Fibroblast of lung (primary cell): ENCODE data around the gene CD101. TPM values are rescaled to one million over a fixed set of nuclear protein-coding genes. Genes with fewer than 3 reads are reported as not detected.
A peak's percentile ranks its signal among the peaks of the same experiment; 100 is the strongest.

ENCODE experiments used
- DNase-seq, 2 donors: peaks; one replicate each; pipeline versions ENCODE4 v3.0.0 to v3.0.0-alpha.2; 2010; ENCODE audit warnings: low read depth in 2 of 2
- H2AFZ ChIP-seq: 2 replicates; pipeline ENCODE4 v1.5.1; 2012; ENCODE audit warnings: low read length, control low read depth, inconsistent platforms
- H3K27ac ChIP-seq: 2 replicates; pipeline ENCODE4 v1.5.1; 2011; ENCODE audit warnings: low read length, control low read depth; ENCODE audit not compliant: insufficient read depth
- H3K27me3 ChIP-seq: 2 replicates; pipeline ENCODE4 v1.5.1; 2011; ENCODE audit warnings: mild to moderate bottlenecking, low read length; ENCODE audit not compliant: control insufficient read depth, insufficient read depth
- H3K36me3 ChIP-seq: 2 replicates; pipeline ENCODE4 v1.5.1; 2011; ENCODE audit warnings: low read length; ENCODE audit not compliant: control insufficient read depth, insufficient read depth
- H3K4me1 ChIP-seq: 2 replicates; pipeline ENCODE4 v1.5.1; 2011; ENCODE audit warnings: low read length; ENCODE audit not compliant: control insufficient read depth, insufficient read depth; ENCODE audit errors: extremely low read depth
- H3K4me2 ChIP-seq: 2 replicates; pipeline ENCODE4 v1.5.1; 2011; ENCODE audit warnings: low read length, control low read depth; ENCODE audit not compliant: insufficient read depth; ENCODE audit errors: extremely low read depth
- H3K4me3 ChIP-seq, 4 experiments: fragments of 200-600 bp in 1 of 4; sonication (generic) in 1 of 4; replicated peaks in 1 of 4; 2 replicates each; pipeline ENCODE4 v1.5.1; 2011 to 2016; ENCODE audit warnings: low read length in 4 of 4, low read depth in 3 of 4, mild to moderate bottlenecking in 3 of 4, control low read depth in 2 of 4, inconsistent platforms in 1 of 4, mixed read lengths in 1 of 4; ENCODE audit not compliant: insufficient read depth in 1 of 4; ENCODE audit errors: control extremely low read depth in 1 of 4
- H3K79me2 ChIP-seq: 2 replicates; pipeline ENCODE4 v1.5.1; 2012; ENCODE audit warnings: mild to moderate bottlenecking, low read length, inconsistent platforms; ENCODE audit not compliant: control insufficient read depth, insufficient read depth
- H3K9ac ChIP-seq: 2 replicates; pipeline ENCODE4 v1.5.1; 2011; ENCODE audit warnings: mild to moderate bottlenecking, low read length, control low read depth; ENCODE audit not compliant: insufficient read depth
- H3K9me3 ChIP-seq: 2 replicates; pipeline ENCODE4 v1.5.1; 2012; ENCODE audit warnings: low read depth, low read length; ENCODE audit not compliant: control insufficient read depth, insufficient read depth
- H4K20me1 ChIP-seq: 2 replicates; pipeline ENCODE4 v1.5.1; 2011; ENCODE audit warnings: low read length; ENCODE audit not compliant: control insufficient read depth, insufficient read depth; ENCODE audit errors: extremely low read depth
- CTCF ChIP-seq, 2 donors: IDR thresholded peaks in 1 of 2; conservative IDR thresholded peaks in 1 of 2; 1 replicate in 1 of 2; 2 replicates in 1 of 2; pipeline ENCODE4 v1.5.1; 2011 to 2012; ENCODE audit warnings: low read length in 2 of 2, control low read depth in 1 of 2, inconsistent platforms in 1 of 2, low read depth in 1 of 2, mild to moderate bottlenecking in 1 of 2
- EZH2 ChIP-seq: IDR thresholded peaks from 2 replicates; pipeline ENCODE4 v1.5.1; 2012; ENCODE audit warnings: low read length, control low read depth, mild to moderate bottlenecking; ENCODE audit errors: missing control alignments
- polyA plus RNA-seq, 2 donors: library from polyadenylated mRNA; depleted of rRNA in 1 of 2; stranded (reverse) in 1 of 2; unstranded in 1 of 2; fragments of >200 nt; gene quantifications; 2 replicates each; pipeline ENCODE4 v1.2.1, GENCODE V29; 2011 to 2012; ENCODE audit warnings: missing spikeins in 1 of 2
- total RNA-seq: library from RNA; depleted of rRNA; stranded (reverse); fragments of >200 nt; gene quantifications from 2 replicates; pipeline ENCODE4 v1.2.1, GENCODE V29; 2014

Gene CD101
- total and polyA plus RNA-seq, 2 donors (not counting 1 experiment from before 2014, with no cell fraction given) = not detected

- Histone ChIP-seq H4K20me1 (no peaks in the 10 kb centered on the region), H3K36me3 (no peaks in the 10 kb centered on the region), H3K4me3 (no peak overlapping the region), H3K4me2 (no peak overlapping the region), H3K27ac (no peak overlapping the region), H3K79me2 (no peaks in the 10 kb centered on the region), H3K9me3 (no peaks in the 10 kb centered on the region), H3K27me3 (no peaks in the 10 kb centered on the region), H3K9ac (no peak overlapping the region), H3K4me1 (peaks cover 2% of the 10 kb centered on the region), H2AFZ (no peak overlapping the region)
- DNase-seq = no peak
- no peak for TF ChIP-seq EZH2
These were observed 14.4 kb upstream of the CD101 start for GRCh38 chr1:116987256-116987555.

GRCh38 chr1:116988248-116988647 is 13.3 kb upstream of the CD101 start:
- DNase-seq = peak; percentile 8 to 80
- H2AFZ ChIP-seq = no peak overlapping the region
- H3K9ac ChIP-seq = no peak overlapping the region
- H3K4me3 ChIP-seq = no peak overlapping the region
- no peaks in the 10 kb centered on the region for H4K20me1 ChIP-seq
- no peak overlapping the region for H3K4me2 ChIP-seq
- H3K27ac ChIP-seq = no peak overlapping the region
- H3K9me3 ChIP-seq = no peaks in the 10 kb centered on the region
- no peaks in the 10 kb centered on the region for H3K27me3 ChIP-seq
- H3K4me1 ChIP-seq = peaks cover 2% of the 10 kb centered on the region
- H3K36me3 ChIP-seq = no peaks in the 10 kb centered on the region
- TF ChIP-seq EZH2 = no peak
- no peaks in the 10 kb centered on the region for H3K79me2 ChIP-seq

- Histone ChIP-seq H3K4me1 (peaks cover 2% of the 10 kb centered on the region), H3K27ac (no peak overlapping the region), H3K79me2 (no peaks in the 10 kb centered on the region), H2AFZ (no peak overlapping the region), H3K27me3 (no peaks in the 10 kb centered on the region), H3K4me3 (no peak overlapping the region), H4K20me1 (no peaks in the 10 kb centered on the region), H3K9me3 (no peaks in the 10 kb centered on the region), H3K36me3 (no peaks in the 10 kb centered on the region), H3K9ac (no peak overlapping the region), H3K4me2 (no peak overlapping the region)
- no peak for TF ChIP-seq EZH2
- TF ChIP-seq CTCF (conservative IDR thresholded peaks at IDR 0.05 in 1 of 2, IDR thresholded peaks at IDR 0.05 in 1 of 2; ENCODE audit: low read depth in 1 of 2, low read length in 2 of 2) = no peak
- peak in 1 of 2 donors; percentile 73 for DNase-seq
These were observed 12.7 kb upstream of the CD101 start for GRCh38 chr1:116988908-116989307.

GRCh38 chr1:116989835-116990234 is 11.7 kb upstream of the CD101 start:
- Histone ChIP-seq H2AFZ (no peak overlapping the region), H3K4me3 (no peak overlapping the region), H3K79me2 (no peaks in the 10 kb centered on the region), H3K9ac (no peak overlapping the region), H3K36me3 (no peaks in the 10 kb centered on the region), H3K4me1 (peaks cover 2% of the 10 kb centered on the region), H4K20me1 (no peaks in the 10 kb centered on the region), H3K4me2 (no peak overlapping the region), H3K9me3 (no peaks in the 10 kb centered on the region), H3K27me3 (no peaks in the 10 kb centered on the region), H3K27ac (no peak overlapping the region)
- DNase-seq = no peak
- TF ChIP-seq CTCF (conservative IDR thresholded peaks at IDR 0.05 in 1 of 2, IDR thresholded peaks at IDR 0.05 in 1 of 2; ENCODE audit: low read depth in 1 of 2, low read length in 2 of 2) (no peak), EZH2 (no peak)
